NCI-H1436 (cell line): ENCODE measurements around the gene ZBTB32.

Source experiments
- DNase-seq: peaks from one replicate; lab custom pipeline; 2025; lab: John Stamatoyannopoulos, UW

The ZBTB32 gene

DNA sequence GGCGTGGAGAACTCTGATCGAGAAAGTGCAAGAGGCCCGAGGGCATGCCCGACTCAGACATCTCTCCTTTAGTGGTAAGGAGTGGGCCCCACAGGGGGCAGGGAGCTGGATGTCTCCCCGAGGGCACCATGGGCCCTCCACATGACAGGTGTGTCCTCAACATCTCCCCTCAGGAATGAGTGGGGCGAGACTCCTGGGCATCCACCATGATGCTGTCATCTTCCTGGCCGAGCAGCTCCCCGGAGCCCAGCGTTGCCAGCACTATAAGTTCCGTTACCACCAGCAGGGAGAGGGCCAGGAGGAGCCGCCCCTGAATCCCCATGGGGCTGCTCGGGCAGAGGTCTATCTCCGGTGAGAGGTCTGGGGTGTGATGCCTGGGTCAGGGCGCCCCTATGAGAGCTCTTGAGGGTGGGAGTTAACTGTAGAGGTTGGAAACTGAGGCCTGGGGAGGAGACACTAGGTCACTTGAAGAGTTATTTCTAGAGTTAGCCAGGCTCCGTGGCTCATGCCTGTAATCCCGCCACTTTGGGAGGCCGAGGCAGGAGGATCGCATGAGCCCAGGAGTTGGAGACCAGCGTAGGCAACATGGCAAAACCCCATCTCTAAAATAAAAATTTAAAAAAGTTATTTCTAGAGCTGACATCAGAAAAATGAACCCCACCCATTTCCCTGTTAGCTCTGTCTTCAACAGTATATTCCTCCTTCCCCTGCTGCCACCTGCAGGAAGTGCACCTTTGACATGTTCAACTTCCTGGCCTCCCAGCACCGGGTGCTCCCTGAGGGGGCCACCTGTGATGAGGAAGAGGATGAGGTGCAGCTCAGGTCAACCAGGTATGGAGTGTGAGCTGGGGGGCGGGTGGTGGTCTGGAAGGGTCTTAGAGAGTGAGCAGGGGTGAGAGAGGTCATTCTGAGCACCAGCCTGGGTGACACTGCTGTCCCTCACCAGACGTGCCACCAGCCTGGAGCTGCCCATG is 32.8 kb downstream of the ZBTB32 start:
- no peak for DNase-seq

DNA sequence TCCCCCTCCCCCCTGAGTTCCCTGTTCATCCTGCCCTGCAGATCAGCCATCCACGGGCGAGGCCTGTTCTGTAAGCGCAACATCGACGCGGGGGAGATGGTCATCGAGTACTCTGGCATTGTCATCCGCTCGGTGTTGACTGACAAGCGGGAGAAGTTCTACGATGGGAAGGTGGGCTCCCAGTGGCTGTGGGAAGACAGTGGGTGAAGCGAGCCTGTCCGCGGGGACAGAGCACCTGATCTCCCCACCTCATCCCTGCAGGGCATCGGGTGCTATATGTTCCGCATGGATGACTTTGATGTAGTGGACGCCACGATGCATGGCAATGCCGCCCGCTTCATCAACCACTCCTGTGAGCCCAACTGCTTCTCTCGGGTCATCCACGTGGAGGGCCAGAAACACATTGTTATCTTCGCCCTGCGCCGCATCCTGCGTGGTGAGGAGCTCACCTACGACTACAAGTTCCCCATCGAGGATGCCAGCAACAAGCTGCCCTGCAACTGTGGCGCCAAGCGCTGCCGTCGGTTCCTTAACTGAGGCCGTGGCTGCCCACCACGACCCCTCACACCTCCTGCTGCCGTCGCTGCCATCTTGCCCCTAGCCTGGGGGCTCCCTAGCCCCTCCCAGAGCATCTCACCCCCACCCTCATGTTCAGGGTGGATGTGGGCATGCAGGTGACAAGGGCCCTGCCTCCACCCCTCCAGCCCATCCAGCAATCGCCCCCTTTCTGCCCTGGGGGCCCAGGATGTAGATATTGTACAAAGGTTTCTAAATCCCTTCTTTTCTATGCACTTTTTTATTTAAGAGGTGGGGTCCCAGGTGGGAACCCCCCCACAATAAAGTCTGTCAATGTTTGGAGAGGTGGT is 33.9 kb downstream of the ZBTB32 start:
- DNase-seq = no peak

DNA sequence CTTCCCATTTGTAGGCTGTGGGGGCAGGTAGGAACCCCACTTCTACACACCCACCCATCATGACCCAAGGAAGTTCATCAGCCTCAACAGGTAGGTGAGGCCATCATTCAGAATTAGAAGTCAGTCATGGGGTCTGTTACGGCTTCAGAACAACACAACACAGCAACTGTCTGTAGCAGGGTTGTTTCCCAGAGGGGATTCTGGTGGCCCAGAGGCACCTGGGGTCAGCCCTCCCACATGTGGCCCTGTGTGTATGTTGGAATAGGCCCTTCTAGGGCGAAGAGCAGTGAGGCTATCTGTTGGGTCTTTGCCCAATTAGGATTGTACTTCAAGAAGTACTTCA is 34.5 kb downstream of the ZBTB32 start:
- DNase-seq = no peak

DNA sequence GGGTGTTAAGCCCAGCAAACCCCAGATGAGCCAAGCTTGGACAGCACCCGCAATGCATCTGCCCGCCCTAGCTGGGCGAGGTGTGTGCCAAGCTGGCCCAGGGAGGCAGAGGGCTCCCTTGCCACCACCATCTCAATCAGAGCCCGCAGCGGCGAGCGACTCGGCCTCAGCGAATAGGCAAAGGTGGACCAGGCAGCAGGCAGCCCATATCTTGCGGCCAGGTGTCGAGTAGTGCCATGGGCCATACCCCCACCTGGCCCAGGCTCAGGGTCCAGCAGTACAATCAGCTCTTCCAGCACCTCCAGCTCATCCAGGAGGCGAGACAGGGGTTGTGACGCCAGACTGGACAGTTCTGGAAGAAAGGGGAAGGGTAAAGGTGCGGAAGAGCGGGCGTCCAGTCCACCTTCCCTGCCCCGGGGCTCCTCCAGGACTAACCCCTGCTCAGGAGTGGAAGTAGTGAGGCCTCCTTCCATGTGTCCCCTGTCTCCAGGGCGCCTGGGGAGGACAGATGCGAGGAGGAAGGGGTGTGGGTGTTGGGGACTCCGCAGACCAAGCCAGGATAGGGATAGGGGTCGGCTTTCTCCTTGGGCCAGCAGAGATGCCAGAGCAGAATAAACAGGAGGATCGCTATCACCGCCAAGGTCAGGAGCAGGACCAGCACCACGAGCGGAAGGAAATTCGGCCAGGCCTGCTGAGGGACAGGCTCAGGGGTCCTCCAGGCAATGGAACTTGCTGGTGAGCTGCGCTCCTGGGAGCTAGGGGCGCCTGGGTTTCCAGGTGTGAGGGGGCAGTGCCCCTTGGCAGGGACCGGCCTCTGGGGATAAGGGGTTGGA is 35.1 kb downstream of the ZBTB32 start:
- no peak for DNase-seq

DNA sequence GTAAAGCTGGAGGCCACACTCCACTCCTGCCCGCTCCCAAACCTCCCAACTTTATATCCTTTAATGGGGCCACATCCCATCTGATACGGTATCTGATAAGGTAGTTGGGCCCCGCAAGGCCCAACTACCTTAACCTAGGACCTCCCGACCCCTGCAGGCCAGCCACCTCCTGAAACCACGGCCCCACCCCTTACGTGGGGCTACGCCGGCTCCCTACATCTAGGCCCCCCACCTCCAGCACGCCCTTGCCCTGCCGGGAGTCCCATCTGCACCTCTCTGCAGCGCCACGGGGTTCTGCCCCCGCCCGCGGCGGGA is 35.7 kb downstream of the ZBTB32 start:
- no peak for DNase-seq

- peak; percentile 97 for DNase-seq
These were observed 36.3 kb downstream of the ZBTB32 start for GRCh38 chr19:35740423-35741202.

DNA sequence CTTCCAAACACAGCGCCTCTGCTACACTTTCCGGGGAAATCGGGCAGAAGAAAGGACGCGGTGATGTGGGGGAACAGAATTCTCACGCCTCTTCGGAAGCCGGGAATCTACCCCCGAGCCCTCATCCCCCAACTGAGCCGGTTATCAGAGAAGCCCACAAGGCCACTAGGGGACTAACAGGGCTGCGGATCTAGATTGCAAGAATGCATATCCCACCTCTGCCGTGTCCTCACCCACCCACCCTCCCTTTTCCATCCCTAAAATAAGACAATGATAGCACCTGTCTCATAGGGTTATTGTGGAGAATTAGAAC is 36.8 kb downstream of the ZBTB32 start:
- DNase-seq = no peak

DNA sequence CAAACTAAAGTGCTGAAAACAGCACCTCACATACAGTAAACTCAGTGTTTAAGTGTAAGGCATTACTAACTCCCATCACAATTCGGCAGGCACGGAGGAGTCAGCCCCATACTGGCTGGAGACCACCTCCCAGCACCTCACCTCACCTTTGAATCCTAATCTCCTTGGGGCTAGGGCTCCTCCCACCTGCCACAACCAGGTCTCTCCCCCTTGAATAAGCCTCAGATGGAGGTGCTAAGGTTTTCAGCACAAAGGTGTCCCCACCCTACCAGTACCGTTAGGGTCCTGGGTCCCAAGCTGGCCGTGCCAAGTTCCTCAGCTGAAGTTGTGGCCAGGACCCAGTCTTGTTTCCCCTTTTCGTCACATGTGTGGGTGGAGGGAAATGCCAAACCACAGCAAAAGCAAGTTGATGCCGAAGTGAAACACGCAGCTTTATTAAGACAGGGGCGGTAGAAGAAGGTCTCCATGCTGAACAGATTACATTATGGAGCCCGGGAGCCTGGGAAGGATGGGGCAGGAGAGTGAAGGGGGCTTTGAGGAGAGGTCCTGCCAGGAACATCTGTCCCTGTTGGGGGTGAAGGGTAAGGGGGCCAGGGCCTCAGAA is 37.9 kb downstream of the ZBTB32 start, which contains the start of gene IGFLR1:
TSS of gene IGFLR1 (minus strand) at position 332 of the 604 bp plus-strand sequence. CDS start 1,272 bp downstream, outside the sequence.
- DNase-seq = no peak

DNA sequence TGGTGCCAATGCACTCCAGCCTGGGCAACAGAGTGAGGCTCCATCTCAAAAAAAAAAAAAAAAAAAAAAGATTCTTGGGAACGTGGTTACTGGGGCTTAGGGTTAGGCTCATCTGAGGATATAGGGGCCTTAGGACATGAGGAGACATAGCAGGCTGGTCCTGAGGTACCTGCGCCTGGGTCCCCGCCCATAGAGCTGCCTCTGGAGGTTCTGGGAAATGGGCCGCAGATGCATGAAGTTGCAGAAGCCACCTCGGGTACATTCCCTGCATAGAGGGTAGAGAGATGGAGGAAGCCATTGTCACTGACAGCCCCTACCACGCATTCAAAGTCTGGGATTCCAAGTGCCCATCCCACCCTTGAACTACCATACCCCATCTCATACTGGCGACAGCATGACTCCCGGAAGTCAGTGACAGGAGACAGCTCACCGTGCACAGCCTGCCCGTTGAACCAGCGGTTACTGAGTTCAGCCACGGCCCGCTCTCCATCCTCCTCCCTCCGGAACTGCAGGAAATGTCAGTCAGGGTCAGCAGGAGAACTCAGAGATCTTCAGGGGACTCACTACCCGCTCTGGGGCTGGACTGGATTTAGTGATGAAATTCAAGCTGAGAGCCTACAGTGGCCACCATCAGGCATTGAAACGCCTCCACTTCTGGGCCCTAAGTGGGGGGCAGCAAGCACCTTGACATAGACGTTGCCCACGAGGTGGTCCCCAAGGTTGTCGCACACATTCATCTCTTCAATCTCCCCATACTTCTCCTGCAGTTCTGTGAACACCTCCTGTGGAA is 39.5 kb downstream of the ZBTB32 start:
- no peak for DNase-seq

DNA sequence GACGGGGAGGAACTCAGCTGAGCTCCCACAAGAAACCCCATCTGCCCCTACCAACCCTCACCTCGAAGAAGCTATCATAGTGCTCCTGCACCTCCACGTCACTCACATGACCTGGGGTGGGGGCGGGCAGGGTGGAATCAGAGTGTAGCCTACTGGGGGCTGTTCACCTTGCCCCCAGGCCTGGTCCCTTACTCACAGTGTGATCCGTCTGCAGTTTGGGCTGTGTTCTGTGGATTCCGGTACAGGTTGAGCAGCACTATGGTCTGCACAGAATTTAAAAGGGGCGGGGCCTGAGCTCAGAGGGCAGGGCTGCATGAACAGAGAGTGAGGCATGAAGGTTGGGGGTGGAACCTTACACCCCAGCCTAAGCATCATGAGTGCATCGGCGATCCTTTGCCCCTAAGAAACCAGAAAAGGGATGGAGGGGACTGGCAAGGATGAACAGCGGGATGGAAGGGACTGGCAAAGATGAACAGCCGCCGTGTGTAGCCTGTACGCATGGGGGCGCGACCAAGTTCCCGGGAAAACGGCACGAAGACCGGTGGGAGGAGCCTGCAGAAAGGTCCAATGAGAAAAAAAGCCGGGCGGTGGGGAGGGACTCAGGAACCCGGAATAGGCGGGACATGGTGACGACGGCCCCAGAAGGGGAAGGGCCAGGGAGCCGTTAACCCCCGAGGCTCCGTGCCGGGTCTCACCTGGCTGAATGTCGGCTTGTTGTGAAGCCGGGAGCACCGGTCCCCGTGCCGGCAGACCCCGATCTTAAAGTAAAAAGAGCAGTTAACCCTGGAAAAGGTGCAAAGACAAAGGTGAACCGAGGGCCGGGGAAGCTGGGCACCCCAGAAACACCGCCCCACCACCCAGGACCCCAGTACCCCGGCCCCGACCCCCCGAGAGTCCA is 40.3 kb downstream of the ZBTB32 start:
- DNase-seq = peak; percentile 95

DNA sequence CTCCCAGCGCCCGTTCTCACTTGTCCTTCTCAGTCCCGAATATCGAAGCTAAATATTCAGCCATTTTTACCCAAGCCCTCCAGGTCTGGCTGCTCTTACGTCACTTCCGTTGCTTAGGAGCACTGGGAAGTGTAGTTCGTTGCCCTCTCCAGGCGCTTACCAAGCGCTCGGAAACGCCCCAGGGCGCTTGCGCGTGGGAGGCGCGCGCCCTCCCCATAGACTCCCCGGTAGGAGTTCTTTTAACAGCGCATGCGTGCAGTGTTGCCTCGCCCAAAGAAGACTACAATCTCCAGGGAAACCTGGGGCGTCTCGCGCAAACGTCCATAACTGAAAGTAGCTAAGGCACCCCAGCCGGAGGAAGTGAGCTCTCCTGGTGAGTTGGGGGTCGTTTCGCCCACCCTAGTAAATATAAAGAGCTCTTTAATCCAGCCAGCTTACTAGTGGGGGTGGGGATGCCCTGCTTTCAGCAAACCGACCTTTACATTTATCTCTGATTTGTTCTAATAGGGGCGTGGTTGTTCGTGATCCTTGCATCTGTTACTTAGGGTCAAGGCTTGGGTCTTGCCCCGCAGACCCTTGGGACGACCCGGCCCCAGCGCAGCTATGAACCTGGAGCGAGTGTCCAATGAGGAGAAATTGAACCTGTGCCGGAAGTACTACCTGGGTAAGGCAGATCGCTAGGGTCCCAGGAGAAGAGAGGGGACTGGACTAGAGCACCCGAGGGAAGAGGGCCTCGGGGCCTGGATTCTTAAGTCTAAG is 41.1 kb downstream of the ZBTB32 start, which contains the start of the genes PSENEN and U2AF1L4:
TSS of gene PSENEN (plus strand) at position 324 of the 759 bp plus-strand sequence. CDS start at position 604, 280 bp downstream.
TSS of gene U2AF1L4 (minus strand) at position 91 of the 759 bp plus-strand sequence. CDS start at position 64, 27 bp downstream.
- DNase-seq = peak; percentile 99

DNA sequence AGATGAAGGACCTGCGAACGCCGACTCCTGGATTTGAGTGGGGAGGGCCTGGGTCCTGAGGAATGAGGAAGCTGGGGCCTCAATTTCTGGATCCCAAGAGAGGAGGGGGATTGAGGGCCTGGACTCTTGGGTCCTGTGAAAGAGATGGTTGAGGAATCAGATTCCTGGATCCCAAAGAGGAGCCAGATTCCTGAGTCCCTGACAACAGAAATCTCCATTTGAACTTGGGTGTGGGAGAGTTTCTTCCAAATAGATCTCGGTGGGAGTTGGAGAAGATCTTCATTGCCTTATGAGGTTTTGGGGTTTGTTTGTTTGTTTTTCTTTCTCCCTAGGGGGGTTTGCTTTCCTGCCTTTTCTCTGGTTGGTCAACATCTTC is 41.7 kb downstream of the ZBTB32 start:
- no peak for DNase-seq

DNA sequence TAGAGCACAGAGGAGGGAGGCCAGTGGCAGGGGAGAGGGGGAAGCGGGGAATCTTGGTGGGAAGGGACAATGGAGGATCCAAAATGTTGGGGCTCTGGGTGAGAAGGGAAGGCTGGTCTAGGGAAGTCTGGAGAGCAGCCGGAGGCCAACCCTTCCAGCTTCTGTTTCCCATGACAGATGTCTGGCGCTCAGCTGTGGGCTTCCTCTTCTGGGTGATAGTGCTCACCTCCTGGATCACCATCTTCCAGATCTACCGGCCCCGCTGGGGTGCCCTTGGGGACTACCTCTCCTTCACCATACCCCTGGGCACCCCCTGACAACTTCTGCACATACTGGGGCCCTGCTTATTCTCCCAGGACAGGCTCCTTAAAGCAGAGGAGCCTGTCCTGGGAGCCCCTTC is 42.2 kb downstream of the ZBTB32 start:
- no peak for DNase-seq

DNA sequence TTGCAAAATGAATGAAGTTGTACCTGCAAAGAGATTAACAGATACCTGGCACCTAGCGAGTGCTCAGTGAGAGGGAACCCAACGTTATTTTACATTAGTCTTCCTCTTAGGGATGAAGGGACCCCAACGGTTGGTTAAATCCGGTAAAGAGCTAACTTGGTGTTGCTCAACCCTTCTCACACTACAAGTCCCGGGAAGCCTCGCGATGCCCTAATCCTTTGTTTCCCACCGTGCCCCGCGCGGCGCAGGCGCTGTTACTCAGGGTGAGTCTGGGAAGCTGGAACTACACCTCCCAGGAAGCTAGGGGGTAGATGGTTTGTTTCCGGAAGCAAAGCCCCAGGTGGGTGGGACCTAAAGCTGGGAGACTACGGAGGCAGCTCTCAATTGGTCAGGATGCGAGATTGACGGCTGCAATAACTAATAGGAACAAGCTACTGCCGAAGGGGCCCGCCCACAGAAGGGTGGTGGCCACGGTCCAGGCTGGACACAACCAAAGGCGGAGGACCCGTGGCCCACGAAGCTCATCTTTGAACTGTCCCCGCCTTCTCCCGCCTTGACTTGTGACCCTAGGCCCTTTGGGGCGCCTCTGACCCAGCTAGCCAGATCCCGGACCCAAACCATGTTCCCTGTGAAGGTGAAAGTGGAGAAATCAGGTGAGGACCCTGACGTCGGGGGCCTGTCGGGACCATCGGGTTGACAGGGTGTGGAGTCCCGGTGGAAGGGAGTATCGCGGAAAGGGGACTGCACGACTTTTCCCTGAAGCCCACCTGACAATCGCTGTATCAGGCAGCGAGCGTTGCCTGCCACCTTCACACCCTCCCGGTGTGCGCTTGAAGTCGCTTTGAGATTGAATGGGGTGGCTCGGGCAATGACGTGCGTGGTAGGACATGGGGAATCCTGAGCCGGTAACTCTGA is 44.0 kb downstream of the ZBTB32 start, which contains the start of gene LIN37:
TSS of gene LIN37 (plus strand) at position 471 of the 915 bp plus-strand sequence. CDS start at position 620, 149 bp downstream.
- peak; percentile 99 for DNase-seq

DNA sequence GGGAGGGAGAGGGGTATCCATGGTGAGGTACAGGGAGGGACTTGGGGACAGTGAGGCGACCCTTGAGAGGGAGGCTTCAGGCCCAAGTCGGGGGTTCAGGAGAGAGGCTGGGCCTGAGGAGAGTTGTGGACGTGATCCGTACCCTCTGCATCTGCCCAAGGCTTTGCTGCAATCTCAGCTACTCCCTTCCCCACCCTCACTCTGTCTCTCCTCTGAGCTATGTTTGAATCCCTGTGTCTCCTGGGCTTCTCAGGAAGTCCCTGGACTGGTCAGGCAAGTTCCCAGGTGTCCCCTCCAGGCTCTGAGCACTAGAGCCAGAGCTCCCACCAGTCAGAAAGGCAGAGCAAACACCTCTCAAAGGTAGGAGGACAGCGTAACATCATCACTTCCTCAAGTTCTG is 45.8 kb downstream of the ZBTB32 start:
- DNase-seq = no peak

DNA sequence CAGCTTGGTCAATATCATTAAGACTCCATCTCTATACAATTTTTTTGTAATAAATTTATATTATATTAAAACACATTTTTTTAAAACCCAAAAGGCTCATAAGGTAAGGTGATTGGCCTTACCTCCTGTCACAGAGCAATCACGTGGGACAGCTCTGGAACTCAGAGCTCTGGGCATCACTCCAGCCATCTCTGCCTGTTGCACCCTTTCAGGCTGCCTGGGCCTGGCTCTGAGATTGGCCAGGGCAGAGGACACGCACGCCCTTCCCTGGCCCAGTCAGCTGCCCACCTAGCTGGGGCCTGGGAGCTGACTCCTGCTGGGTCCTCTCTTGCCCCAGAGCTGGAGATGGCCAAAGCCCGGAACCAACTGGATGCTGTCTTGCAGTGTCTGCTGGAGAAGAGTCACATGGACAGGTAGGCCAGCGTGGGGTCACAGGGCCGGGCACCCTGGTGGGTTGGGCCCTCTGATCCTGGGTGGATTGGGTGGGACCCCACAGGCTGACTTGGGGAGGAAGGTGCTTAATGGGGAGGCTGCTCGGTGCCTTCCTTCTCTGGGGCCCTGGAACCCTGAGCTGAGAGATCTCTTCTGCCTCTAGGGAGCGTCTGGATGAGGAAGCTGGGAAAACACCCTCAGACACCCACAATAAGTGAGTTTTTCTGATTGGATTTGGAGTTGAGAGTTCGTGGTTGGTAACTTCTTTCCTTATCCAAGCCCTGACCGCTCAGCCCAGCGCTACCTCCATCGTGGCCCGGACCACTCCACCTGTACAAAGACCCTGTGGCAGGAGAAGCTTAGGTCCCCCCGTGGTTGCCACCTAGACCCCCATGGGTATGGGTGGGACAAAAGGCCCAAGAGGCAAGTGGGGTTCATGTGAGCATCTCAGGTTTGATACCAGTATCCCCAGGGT is 47.7 kb downstream of the ZBTB32 start:
- DNase-seq = no peak
